Right lobe of liver (tissue), 4 donors: ENCODE results near the gene HES4.

Experiments
- CTCF ChIP-seq, 4 donors: fragments of 200-600 bp in 3 of 4; fragments of 450-650 bp in 1 of 4; IDR thresholded peaks; one replicate each; pipeline versions ENCODE4 v1.5.1 to v1.8.0; 2016 to 2022; ENCODE audit warnings: antibody characterized with exemption in 4 of 4, mild to moderate bottlenecking in 2 of 4
- POLR2A ChIP-seq: fragments of 450-650 bp; IDR thresholded peaks from one replicate; pipeline ENCODE4 v1.6.1; 2017; ENCODE audit warnings: antibody characterized with exemption, mild to moderate bottlenecking
- donor health status: DM: no; HTN: no; CAD: no.
- donor health status: DM: no; HTN: no; CAD: no.
- donor health status: DM: no; HTN: yes; CAD: no.

GRCh38 chr1:960363-961131 is 39.4 kb downstream of the HES4 start, which contains the start of gene KLHL17:
- TF ChIP-seq CTCF (IDR thresholded peaks at IDR 0.05) = no peak
- TF ChIP-seq POLR2A = no peak
